ENCODE measurements around the gene RAB44. TPM values are rescaled to one million over a fixed set of nuclear protein-coding genes. Genes with fewer than 3 reads are reported as not detected.
A peak's percentile ranks its signal among the peaks of the same experiment; 100 is the strongest.

Gene RAB44
- total and polyA plus RNA-seq, 2 of the 13 experiments (the other 11 are each of a cell fraction or from before 2014, with no cell fraction given): not detected

DNA sequence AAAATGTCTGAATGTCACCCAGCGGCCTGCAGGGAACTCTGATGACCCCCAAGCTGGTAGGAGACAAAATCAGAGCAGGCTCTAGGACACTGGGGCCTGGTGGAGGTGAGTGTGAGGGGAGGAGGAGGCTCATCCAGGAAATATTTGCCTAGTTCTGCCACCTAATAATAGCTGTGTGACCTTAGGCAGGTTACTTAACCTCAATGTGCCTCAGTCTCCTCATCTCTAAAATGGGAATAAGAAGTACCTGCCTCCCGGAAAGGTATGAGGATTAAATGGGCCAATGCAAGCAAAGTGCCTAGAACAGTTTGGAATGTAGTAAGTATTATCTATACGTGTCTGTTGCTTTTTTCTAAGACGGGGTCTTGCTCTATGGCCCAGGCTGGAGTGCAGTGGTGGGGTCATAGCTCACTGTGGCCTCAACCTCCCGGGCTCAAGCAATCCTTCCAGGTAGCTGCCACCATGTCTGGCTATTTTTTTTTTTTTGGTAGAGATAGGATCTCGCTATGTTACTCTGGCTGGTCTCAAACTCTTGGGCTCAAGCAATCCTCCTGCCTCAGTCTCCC lies 60.4 kb downstream of the RAB44 start:
- Histone ChIP-seq H3K27ac (ENCODE audit: extremely low read length, insufficient read depth, low read length) (no peak overlapping the region), H2AFZ (ENCODE audit: low read length) (no peak overlapping the region), H3K9ac (ENCODE audit: insufficient read depth, low read depth, low read length) (no peak overlapping the region), H3K9me3 (ENCODE audit: low read length) (no peaks in the 10 kb centered on the region), H3K4me1 (ENCODE audit: insufficient read depth, low read length) (peaks cover 10% of the 10 kb centered on the region; the same call in 1 of the 2 replicates), H3K79me2 (ENCODE audit: insufficient read depth, low read length) (no peaks in the 10 kb centered on the region), H4K20me1 (ENCODE audit: insufficient read depth, low read length) (no peaks in the 10 kb centered on the region; the same call in 1 of the 2 replicates), H3K4me2 (ENCODE audit: low read depth, low read length) (no peak overlapping the region), H3K27me3 (ENCODE audit: control insufficient read depth in 1 of 2, insufficient read depth in 2 of 2, low read length in 2 of 2) (peaks cover 3 to 78% of the 10 kb centered on the region in 2 experiments; a peak in 4 of 5 replicates), H3K4me3 (replicated peaks in 1 of 3; ENCODE audit: insufficient read depth in 1 of 3, low read depth in 2 of 3, low read length in 3 of 3) (no peak overlapping the region), H3K36me3 (replicated peaks in 1 of 2; ENCODE audit: control insufficient read depth in 1 of 2, insufficient read depth in 2 of 2, low read length in 2 of 2) (no peaks in the 10 kb centered on the region)
- DNase-seq (ENCODE audit: low spot score) (no peak), FAIRE-seq (no peak), ATAC-seq (no peak)
- in situ Hi-C loops (cut with HindIII; ENCODE audit: extremely low pct_ligation_motif_present, low pct_unique_long_range_greater_than_20kb) (no loop called here), intact Hi-C loops (cut with micrococcal nuclease; ENCODE audit: unreplicated experiment) (no loop called here)
- TF ChIP-seq PRMT3 (CRISPR knock-in tag; IDR thresholded peaks at IDR 0.05; ENCODE audit: borderline replicate concordance, low read depth) (no peak), ZNF629 (CRISPR knock-in tag; conservative IDR thresholded peaks at IDR 0.05) (peak; percentile 79)
- TF ChIP-seq, protein P1, sequence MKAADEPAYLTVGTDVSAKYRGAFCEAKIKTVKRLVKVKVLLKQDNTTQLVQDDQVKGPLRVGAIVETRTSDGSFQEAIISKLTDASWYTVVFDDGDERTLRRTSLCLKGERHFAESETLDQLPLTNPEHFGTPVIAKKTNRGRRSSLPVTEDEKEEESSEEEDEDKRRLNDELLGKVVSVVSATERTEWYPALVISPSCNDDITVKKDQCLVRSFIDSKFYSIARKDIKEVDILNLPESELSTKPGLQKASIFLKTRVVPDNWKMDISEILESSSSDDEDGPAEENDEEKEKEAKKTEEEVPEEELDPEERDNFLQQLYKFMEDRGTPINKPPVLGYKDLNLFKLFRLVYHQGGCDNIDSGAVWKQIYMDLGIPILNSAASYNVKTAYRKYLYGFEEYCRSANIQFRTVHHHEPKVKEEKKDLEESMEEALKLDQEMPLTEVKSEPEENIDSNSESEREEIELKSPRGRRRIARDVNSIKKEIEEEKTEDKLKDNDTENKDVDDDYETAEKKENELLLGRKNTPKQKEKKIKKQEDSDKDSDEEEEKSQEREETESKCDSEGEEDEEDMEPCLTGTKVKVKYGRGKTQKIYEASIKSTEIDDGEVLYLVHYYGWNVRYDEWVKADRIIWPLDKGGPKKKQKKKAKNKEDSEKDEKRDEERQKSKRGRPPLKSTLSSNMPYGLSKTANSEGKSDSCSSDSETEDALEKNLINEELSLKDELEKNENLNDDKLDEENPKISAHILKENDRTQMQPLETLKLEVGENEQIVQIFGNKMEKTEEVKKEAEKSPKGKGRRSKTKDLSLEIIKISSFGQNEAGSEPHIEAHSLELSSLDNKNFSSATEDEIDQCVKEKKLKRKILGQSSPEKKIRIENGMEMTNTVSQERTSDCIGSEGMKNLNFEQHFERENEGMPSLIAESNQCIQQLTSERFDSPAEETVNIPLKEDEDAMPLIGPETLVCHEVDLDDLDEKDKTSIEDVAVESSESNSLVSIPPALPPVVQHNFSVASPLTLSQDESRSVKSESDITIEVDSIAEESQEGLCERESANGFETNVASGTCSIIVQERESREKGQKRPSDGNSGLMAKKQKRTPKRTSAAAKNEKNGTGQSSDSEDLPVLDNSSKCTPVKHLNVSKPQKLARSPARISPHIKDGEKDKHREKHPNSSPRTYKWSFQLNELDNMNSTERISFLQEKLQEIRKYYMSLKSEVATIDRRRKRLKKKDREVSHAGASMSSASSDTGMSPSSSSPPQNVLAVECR (CRISPR knock-in tag; IDR thresholded peaks at IDR 0.05; ENCODE audit: borderline replicate concordance): no peak
- WGBS (ENCODE audit: low lambda C conversion rate): 25% methylated on average over 6 of the region's 6 CpGs
- ChIA-PET POLR2A (no interaction called here), CTCF (ENCODE audit: low intra/inter-chr PET ratio, low total read pairs) (interaction anchor here (1.7 kb wide), 2 partner anchors 134 to 143 kb away, joined by 16 to 17 read pairs; no protein-coding TSS in a partner anchor)
- BruUV-seq (replicated peaks): no TSS peak
